GM12878 (cell line): Measurements from ENCODE around the gene WWC2.

Experiments
- CEBPB ChIP-seq, 2 experiments: fragments of 150-350 bp in 1 of 2; IDR thresholded peaks; 2 replicates each; pipeline ENCODE4 v1.6.1; 2012 to 2014; ENCODE audit warnings: low read depth in 2 of 2, low read length in 2 of 2, borderline replicate concordance in 1 of 2, inconsistent platforms in 1 of 2
- CTCF ChIP-seq, 3 experiments: IDR thresholded peaks in 2 of 3; conservative IDR thresholded peaks in 1 of 3; 2 replicates each; pipeline ENCODE4 v1.5.1; 2011; ENCODE audit warnings: low read depth in 3 of 3, low read length in 3 of 3, mild to moderate bottlenecking in 3 of 3, control low read depth in 2 of 3, moderate library complexity in 2 of 3, inconsistent platforms in 1 of 3, mixed read lengths in 1 of 3; ENCODE audit not compliant: control insufficient read depth in 2 of 3, insufficient read depth in 1 of 3; ENCODE audit errors: extremely low read depth in 1 of 3
- MEF2A ChIP-seq: IDR thresholded peaks from 2 replicates; pipeline ENCODE4 v1.6.1; 2011; ENCODE audit warnings: low read depth, mild to moderate bottlenecking, low read length, moderate library complexity; ENCODE audit not compliant: insufficient read depth
- NRF1 ChIP-seq: conservative IDR thresholded peaks from 2 replicates; pipeline ENCODE4 v1.6.1; 2011; ENCODE audit warnings: mild to moderate bottlenecking, low read depth, low read length, improper control_type of control experiment
- POLR2AphosphoS5 ChIP-seq: IDR thresholded peaks from 2 replicates; pipeline ENCODE4 v1.6.1; 2011; ENCODE audit warnings: mild to moderate bottlenecking, low read length, inconsistent platforms
- ZBTB33 ChIP-seq: fragments of 450-650 bp; IDR thresholded peaks from 2 replicates; pipeline ENCODE4 v1.6.1; 2017; ENCODE audit warnings: mild to moderate bottlenecking

DNA sequence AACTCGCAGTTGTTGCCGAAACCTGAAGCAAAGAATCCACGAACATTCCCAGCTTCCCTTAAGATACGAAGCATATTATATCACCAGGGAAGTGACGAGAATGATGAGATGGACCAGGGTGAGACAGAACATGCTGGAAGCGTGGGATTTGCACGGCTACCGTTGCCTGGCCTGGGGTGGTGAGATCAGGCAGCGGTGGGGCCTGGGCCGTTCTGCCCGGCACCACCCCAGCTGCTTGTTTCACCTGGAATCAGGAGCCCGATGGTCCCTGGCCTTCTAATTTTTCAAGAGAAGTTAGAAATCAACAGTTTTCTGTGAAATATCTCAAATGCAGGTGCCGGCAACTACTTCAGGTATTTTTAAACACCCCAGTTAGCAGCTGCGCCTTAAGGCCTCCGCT lies 215.3 kb downstream of the WWC2 start:
- TF ChIP-seq ZBTB33 (no peak), CTCF (IDR thresholded peaks at IDR 0.05 in 2 of 3, conservative IDR thresholded peaks at IDR 0.05 in 1 of 3; ENCODE audit: control insufficient read depth in 2 of 3, extremely low read depth in 1 of 3, insufficient read depth in 1 of 3, low read depth in 3 of 3, low read length in 3 of 3) (no peak), CEBPB (IDR thresholded peaks at IDR 0.05; ENCODE audit: borderline replicate concordance in 1 of 2, low read depth in 2 of 2, low read length in 2 of 2) (no peak), POLR2AphosphoS5 (no peak), NRF1 (no peak), MEF2A (no peak)
